ENCODE data around the gene ADGB. TPM values are rescaled to one million over a fixed set of nuclear protein-coding genes. Genes with fewer than 3 reads are reported as not detected.

Gene ADGB
- total RNA-seq, 1 donor: not detected

- H3K4me3 ChIP-seq (ENCODE audit: low read depth, low read length): no peak overlapping the region
- DNase-seq (ENCODE audit: low read depth): no peak
Observed at GRCh38 chr6:146689806-146690205, 91.0 kb downstream of the ADGB start.

GRCh38 chr6:146693342-146693741 lies 94.6 kb downstream of the ADGB start:
- no peak overlapping the region for H3K4me3 ChIP-seq (ENCODE audit: low read depth, low read length)
- no peak for TF ChIP-seq CTCF (IDR thresholded peaks at IDR 0.05; ENCODE audit: insufficient read depth, low read length)
- no peak for DNase-seq (ENCODE audit: low read depth)

More at GRCh38 chr6:146689806-146690205, 91.0 kb downstream of the ADGB start:
- TF ChIP-seq CTCF (IDR thresholded peaks at IDR 0.05; ENCODE audit: insufficient read depth, low read length): no peak

GRCh38 chr6:146697921-146698320 lies 99.1 kb downstream of the ADGB start:
- TF ChIP-seq CTCF (IDR thresholded peaks at IDR 0.05; ENCODE audit: insufficient read depth, low read length): no peak
- no peak overlapping the region for H3K4me3 ChIP-seq (ENCODE audit: low read depth, low read length)
- peak; percentile 67 for DNase-seq (ENCODE audit: low read depth)

GRCh38 chr6:146700078-146700686 lies 101.4 kb downstream of the ADGB start:
- TF ChIP-seq CTCF (IDR thresholded peaks at IDR 0.05; ENCODE audit: insufficient read depth, low read length): peak; percentile 71
- H3K4me3 ChIP-seq (ENCODE audit: low read depth, low read length): no peak overlapping the region
- peak; percentile 92 for DNase-seq (ENCODE audit: low read depth)

GRCh38 chr6:146701632-146702031 lies 102.9 kb downstream of the ADGB start:
- no peak for TF ChIP-seq CTCF (IDR thresholded peaks at IDR 0.05; ENCODE audit: insufficient read depth, low read length)
- no peak overlapping the region for H3K4me3 ChIP-seq (ENCODE audit: low read depth, low read length)
- DNase-seq (ENCODE audit: low read depth): no peak

- H3K4me3 ChIP-seq (ENCODE audit: low read depth, low read length): no peak overlapping the region
- TF ChIP-seq CTCF (IDR thresholded peaks at IDR 0.05; ENCODE audit: insufficient read depth, low read length): no peak
- DNase-seq (ENCODE audit: low read depth): no peak
Observed at GRCh38 chr6:146709036-146709622, 110.4 kb downstream of the ADGB start.
